Right atrium auricular region (tissue), 2 donors: ENCODE data around the gene ELAPOR2. TPM values are rescaled to one million over a fixed set of nuclear protein-coding genes. Genes with fewer than 3 reads are reported as not detected.

Experiments
- DNase-seq: peaks from one replicate; pipeline ENCODE4 v3.0.0-alpha.2; 2019; ENCODE audit warnings: low spot score
- H3K27ac ChIP-seq, 2 donors: fragments of 200-600 bp; sonication (generic); 1 replicate in 1 of 2; 2 replicates in 1 of 2; pipeline ENCODE4 v1.5.1; 2016 to 2019
- H3K27me3 ChIP-seq, 2 donors: fragments of 200-600 bp; sonication (generic); one replicate each; pipeline versions ENCODE4 v1.5.1 to v1.6.0; 2017 to 2019
- H3K36me3 ChIP-seq: fragments of 200-600 bp; sonication (generic); one replicate; pipeline ENCODE4 v1.5.1; 2016
- H3K4me1 ChIP-seq, 2 donors: fragments of 200-600 bp; sonication (generic); one replicate each; pipeline versions ENCODE4 v1.5.1 to v1.6.0; 2017 to 2019
- H3K4me3 ChIP-seq, 2 donors: fragments of 200-600 bp; sonication (generic); 1 replicate in 1 of 2; 2 replicates in 1 of 2; pipeline ENCODE4 v1.5.1; 2017 to 2019; ENCODE audit warnings: mild to moderate bottlenecking in 1 of 2, moderate library complexity in 1 of 2
- H3K9me3 ChIP-seq, 2 donors: fragments of 200-600 bp; sonication (generic); one replicate each; pipeline ENCODE4 v1.5.1; 2019
- total RNA-seq, 2 donors: library from RNA; depleted of rRNA; stranded (reverse); fragments of >200 nt; gene quantifications; one replicate each; pipeline ENCODE4 v1.1.0, GENCODE V29; 2016
- TF ChIP-seq, protein P1 (sequence below), 2 donors: fragments of 200-600 bp; sonication (generic); IDR thresholded peaks; one replicate each; pipeline ENCODE4 v1.5.1; 2019; ENCODE audit warnings: antibody characterized with exemption in 2 of 2

The ELAPOR2 gene
- total RNA-seq, 2 donors from 2014 or later = 4.0 to 9.1 TPM

DNA sequence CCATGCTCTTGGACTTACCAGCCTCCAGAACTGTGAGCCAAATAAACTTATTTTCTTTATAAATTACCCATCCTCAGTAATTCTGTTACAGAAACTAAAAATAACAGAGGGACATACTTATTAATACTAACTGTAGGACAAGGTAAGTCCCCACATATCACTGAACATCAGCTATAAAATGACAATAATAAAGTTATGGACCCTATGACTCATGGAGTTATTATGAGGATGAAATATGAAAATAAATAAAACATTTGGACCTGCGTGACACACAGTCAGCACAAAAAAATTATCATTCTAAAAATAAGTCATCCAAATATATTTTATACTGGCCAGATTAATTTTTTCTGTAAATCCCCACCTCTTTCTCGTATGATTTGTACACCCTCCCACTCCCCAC is 34.9 kb upstream of the ELAPOR2 start:
- TF ChIP-seq, protein P1, sequence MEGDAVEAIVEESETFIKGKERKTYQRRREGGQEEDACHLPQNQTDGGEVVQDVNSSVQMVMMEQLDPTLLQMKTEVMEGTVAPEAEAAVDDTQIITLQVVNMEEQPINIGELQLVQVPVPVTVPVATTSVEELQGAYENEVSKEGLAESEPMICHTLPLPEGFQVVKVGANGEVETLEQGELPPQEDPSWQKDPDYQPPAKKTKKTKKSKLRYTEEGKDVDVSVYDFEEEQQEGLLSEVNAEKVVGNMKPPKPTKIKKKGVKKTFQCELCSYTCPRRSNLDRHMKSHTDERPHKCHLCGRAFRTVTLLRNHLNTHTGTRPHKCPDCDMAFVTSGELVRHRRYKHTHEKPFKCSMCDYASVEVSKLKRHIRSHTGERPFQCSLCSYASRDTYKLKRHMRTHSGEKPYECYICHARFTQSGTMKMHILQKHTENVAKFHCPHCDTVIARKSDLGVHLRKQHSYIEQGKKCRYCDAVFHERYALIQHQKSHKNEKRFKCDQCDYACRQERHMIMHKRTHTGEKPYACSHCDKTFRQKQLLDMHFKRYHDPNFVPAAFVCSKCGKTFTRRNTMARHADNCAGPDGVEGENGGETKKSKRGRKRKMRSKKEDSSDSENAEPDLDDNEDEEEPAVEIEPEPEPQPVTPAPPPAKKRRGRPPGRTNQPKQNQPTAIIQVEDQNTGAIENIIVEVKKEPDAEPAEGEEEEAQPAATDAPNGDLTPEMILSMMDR (IDR thresholded peaks at IDR 0.05) = no peak
- H3K4me3 ChIP-seq = no peak overlapping the region
- DNase-seq = no peak
- no peaks in the 10 kb centered on the region for H3K36me3 ChIP-seq
- no peaks in the 10 kb centered on the region for H3K4me1 ChIP-seq
- no peaks in the 10 kb centered on the region for H3K27me3 ChIP-seq
- no peaks in the 10 kb centered on the region for H3K9me3 ChIP-seq
- H3K27ac ChIP-seq = no peak overlapping the region

DNA sequence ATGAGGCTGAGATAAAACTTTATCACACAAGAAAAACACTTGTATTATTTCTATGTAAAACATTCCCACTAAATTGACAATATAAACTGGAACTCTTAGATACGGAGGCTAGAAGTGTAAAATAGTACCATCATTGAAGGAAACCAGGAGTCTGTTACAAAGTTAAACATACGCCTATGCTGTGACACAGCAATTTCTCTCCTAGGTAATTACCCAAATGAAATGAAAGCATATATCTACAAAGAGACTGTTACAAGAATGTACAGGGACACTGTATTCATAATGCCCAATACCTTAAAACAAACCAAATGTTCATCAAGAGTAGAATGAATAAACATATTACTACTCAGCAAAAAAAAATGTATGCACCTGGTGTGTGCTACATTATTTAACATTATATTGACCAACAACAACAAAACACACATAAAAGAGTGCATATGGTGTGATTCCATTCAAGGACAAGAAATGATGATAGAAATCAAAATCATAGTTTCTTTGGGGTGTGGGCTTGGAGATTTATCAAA is 33.2 kb upstream of the ELAPOR2 start:
- no peaks in the 10 kb centered on the region for H3K4me1 ChIP-seq
- TF ChIP-seq, protein P1 (IDR thresholded peaks at IDR 0.05) = no peak
- H3K36me3 ChIP-seq = no peaks in the 10 kb centered on the region

DNA sequence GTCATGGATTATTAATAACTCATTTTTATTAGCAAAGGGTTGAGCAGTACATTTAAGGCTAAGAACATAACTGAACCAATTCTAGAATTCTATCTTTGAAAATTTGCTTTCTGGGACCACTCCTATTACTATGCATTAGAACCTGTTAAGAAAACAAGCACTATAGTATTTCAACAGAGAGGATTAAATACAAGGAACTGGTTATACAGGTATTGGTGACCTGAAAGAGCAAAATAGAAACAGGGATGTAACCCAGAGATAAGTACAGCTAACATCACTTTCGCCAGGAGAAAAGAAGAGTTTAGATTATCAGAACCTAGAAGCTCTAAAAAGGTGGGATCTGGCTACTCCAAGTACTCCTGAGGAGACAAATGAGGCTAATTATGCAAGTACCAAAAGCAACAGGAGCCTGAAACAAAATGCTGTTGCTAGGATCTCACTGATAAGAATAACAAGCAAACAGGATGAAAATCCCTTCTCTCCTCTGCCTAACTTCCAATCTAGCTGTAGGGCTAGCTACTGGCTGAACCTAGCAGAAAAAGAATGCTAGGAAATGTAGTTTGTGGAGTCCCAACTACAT is 32.1 kb upstream of the ELAPOR2 start:
- no peak overlapping the region for H3K4me3 ChIP-seq
- no peak for DNase-seq
- no peaks in the 10 kb centered on the region for H3K4me1 ChIP-seq
- H3K27me3 ChIP-seq = no peaks in the 10 kb centered on the region
- no peaks in the 10 kb centered on the region for H3K36me3 ChIP-seq
- TF ChIP-seq, protein P1 (IDR thresholded peaks at IDR 0.05) = no peak
- no peaks in the 10 kb centered on the region for H3K9me3 ChIP-seq
- no peak overlapping the region for H3K27ac ChIP-seq

More for the DNA sequence above, 33.2 kb upstream of the ELAPOR2 start:
- Histone ChIP-seq H3K4me3 (no peak overlapping the region), H3K9me3 (no peaks in the 10 kb centered on the region), H3K27me3 (no peaks in the 10 kb centered on the region), H3K27ac (no peak overlapping the region)
- DNase-seq = no peak

DNA sequence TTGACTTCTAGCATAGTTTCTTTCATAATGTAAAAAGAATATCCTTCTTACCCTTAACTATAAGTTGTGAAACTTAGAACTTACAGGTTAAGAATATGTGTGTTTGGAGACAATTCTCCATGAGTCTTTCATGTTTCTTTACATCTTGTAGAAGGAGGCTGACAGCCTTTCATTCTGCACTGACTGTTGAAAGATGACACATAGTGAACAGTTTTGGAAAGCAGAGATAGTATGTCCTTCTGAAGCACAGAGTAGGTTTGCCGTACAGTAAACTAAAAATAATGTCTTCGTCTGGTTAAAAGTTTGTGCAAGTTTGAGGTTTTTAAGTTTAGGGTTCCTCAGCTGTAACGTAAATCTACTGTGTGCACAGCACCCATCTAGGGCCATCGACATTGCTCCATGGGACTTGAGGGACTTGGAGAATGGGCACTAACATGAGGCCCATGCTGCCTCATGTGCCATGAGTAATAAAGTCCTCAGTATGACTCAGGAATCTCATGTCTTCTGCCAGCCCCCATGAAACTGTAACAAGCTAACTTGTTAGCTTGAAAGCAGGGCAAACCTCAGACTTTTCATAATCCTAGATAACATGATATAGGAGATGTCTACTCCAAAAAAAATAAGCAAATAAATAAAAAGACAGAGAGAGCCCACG is 24.5 kb upstream of the ELAPOR2 start:
- TF ChIP-seq, protein P1 (IDR thresholded peaks at IDR 0.05) = no peak
- H3K36me3 ChIP-seq = no peaks in the 10 kb centered on the region
- H3K9me3 ChIP-seq = no peaks in the 10 kb centered on the region
- H3K27me3 ChIP-seq = no peaks in the 10 kb centered on the region
- H3K4me1 ChIP-seq = no peaks in the 10 kb centered on the region
- DNase-seq = no peak
- no peak overlapping the region for H3K27ac ChIP-seq
- H3K4me3 ChIP-seq = no peak overlapping the region

DNA sequence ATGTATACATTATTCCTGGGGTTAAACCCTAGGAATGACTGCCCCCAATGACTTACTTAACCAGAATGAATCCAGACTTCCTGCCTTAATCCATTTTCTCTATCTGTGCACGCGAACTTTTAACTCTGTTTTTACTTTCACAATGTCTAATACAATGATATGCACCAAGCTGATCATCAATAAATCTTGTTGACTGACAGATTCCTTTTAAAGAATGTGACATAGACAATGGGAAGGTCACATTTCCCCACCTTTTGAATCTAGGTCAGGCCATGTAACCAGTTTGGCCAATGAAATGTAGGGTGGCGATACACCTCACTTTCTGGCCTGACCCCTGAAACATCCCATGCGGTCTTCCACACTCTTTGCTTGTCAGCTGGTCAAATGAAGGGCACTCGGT is 23.2 kb upstream of the ELAPOR2 start:
- no peaks in the 10 kb centered on the region for H3K9me3 ChIP-seq
- no peaks in the 10 kb centered on the region for H3K36me3 ChIP-seq
- H3K27ac ChIP-seq = no peak overlapping the region
- no peak for DNase-seq
- H3K27me3 ChIP-seq = no peaks in the 10 kb centered on the region
- TF ChIP-seq, protein P1 (IDR thresholded peaks at IDR 0.05) = no peak
- H3K4me3 ChIP-seq = no peak overlapping the region
- no peaks in the 10 kb centered on the region for H3K4me1 ChIP-seq
